ENCODE data around the gene FAM210B. TPM values are rescaled to one million over a fixed set of nuclear protein-coding genes. Genes with fewer than 3 reads are reported as not detected.

FAM210B gene
- total RNA-seq, 1 donor from 2014 or later: 30.8 TPM

GRCh38 chr20:56369179-56369578 lies 10.4 kb downstream of the FAM210B start:
- Mint-ChIP-seq H3K27me3 (ENCODE audit: low read depth) (no peaks in the 10 kb centered on the region), H3K36me3 (ENCODE audit: low read depth) (peaks cover 17% of the 10 kb centered on the region), H3K4me1 (peaks cover 8% of the 10 kb centered on the region), H3K9me3 (no peaks in the 10 kb centered on the region), H3K27ac (ENCODE audit: unreplicated experiment) (no peak overlapping the region), H3K4me3 (no peak overlapping the region)
- no peak for TF ChIP-seq CTCF (conservative IDR thresholded peaks at IDR 0.05)
- no peak for DNase-seq (ENCODE audit: low read depth, low spot score)

GRCh38 chr20:56371977-56372376 lies 13.2 kb downstream of the FAM210B start:
- H3K27me3 Mint-ChIP-seq (ENCODE audit: low read depth): no peaks in the 10 kb centered on the region
- DNase-seq (ENCODE audit: low read depth, low spot score): no peak
- H3K4me1 Mint-ChIP-seq: peaks cover 8% of the 10 kb centered on the region
- H3K27ac Mint-ChIP-seq (ENCODE audit: unreplicated experiment): no peak overlapping the region
- no peak overlapping the region for H3K4me3 Mint-ChIP-seq
- H3K9me3 Mint-ChIP-seq: no peaks in the 10 kb centered on the region
- H3K36me3 Mint-ChIP-seq (ENCODE audit: low read depth): peaks cover 17% of the 10 kb centered on the region
- no peak for TF ChIP-seq CTCF (conservative IDR thresholded peaks at IDR 0.05)

GRCh38 chr20:56372850-56373249 lies 14.1 kb downstream of the FAM210B start:
- Mint-ChIP-seq H3K27ac (ENCODE audit: unreplicated experiment) (no peak overlapping the region), H3K4me3 (no peak overlapping the region), H3K4me1 (peaks cover 8% of the 10 kb centered on the region), H3K27me3 (ENCODE audit: low read depth) (no peaks in the 10 kb centered on the region), H3K36me3 (ENCODE audit: low read depth) (peaks cover 17% of the 10 kb centered on the region), H3K9me3 (no peaks in the 10 kb centered on the region)
- no peak for DNase-seq (ENCODE audit: low read depth, low spot score)
- no peak for TF ChIP-seq CTCF (conservative IDR thresholded peaks at IDR 0.05)

GRCh38 chr20:56373942-56374341 lies 15.2 kb downstream of the FAM210B start:
- Mint-ChIP-seq H3K9me3 (no peaks in the 10 kb centered on the region), H3K27ac (ENCODE audit: unreplicated experiment) (no peak overlapping the region), H3K36me3 (ENCODE audit: low read depth) (peaks cover 24% of the 10 kb centered on the region), H3K27me3 (ENCODE audit: low read depth) (no peaks in the 10 kb centered on the region), H3K4me3 (no peak overlapping the region), H3K4me1 (no peaks in the 10 kb centered on the region)
- no peak for TF ChIP-seq CTCF (conservative IDR thresholded peaks at IDR 0.05)
- DNase-seq (ENCODE audit: low read depth, low spot score): no peak

- no peaks in the 10 kb centered on the region for H3K9me3 Mint-ChIP-seq
- no peaks in the 10 kb centered on the region for H3K4me1 Mint-ChIP-seq
- DNase-seq (ENCODE audit: low read depth, low spot score): no peak
- no peak overlapping the region for H3K27ac Mint-ChIP-seq (ENCODE audit: unreplicated experiment)
- no peak overlapping the region for H3K4me3 Mint-ChIP-seq
- H3K36me3 Mint-ChIP-seq (ENCODE audit: low read depth): peaks cover 20% of the 10 kb centered on the region
- no peak for TF ChIP-seq CTCF (conservative IDR thresholded peaks at IDR 0.05)
- no peaks in the 10 kb centered on the region for H3K27me3 Mint-ChIP-seq (ENCODE audit: low read depth)
Observed at GRCh38 chr20:56376331-56376730, 17.6 kb downstream of the FAM210B start.

- no peaks in the 10 kb centered on the region for H3K9me3 Mint-ChIP-seq
- no peak for TF ChIP-seq CTCF (conservative IDR thresholded peaks at IDR 0.05)
- DNase-seq (ENCODE audit: low read depth, low spot score): no peak
- no peaks in the 10 kb centered on the region for H3K4me1 Mint-ChIP-seq
- H3K27me3 Mint-ChIP-seq (ENCODE audit: low read depth): no peaks in the 10 kb centered on the region
- H3K4me3 Mint-ChIP-seq: no peak overlapping the region
- H3K27ac Mint-ChIP-seq (ENCODE audit: unreplicated experiment): no peak overlapping the region
- H3K36me3 Mint-ChIP-seq (ENCODE audit: low read depth): peaks cover 12% of the 10 kb centered on the region
Observed at GRCh38 chr20:56378386-56378785, 19.6 kb downstream of the FAM210B start.

All from neural crest cell (in vitro differentiated cells).